ENCODE data around the gene DTX3.

DNA sequence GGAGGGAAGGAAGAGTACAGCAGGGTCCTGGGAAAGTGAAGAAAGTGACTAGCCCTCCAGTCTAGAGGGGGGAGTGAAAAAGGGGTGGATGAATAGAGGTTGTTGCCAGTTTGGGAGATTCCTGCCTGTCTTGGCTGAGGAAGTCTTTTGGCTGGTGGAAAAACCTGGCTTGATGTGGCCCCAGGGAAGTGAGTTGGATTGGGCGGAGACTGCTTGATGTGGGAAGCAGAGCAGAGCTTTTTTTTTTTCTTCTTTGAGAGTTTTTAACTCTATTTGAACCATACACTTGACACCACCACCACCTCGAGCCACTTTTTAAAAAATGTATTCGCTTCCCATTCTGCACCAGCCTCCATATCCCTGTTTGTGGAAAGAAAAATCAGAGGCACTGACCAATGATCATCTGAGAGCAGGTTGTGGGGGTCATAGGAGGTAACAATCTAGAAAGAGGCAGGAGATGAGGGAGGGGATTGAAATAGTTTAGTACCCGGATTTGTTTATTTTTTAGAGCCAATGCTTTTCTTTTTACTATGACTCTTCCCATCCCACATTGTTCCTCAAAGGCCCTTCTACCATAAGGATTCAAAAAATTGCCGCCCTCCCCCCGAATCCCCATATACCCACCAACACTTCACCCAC lies 690 bp upstream of the DTX3 start:
- TF ChIP-seq, protein P1, sequence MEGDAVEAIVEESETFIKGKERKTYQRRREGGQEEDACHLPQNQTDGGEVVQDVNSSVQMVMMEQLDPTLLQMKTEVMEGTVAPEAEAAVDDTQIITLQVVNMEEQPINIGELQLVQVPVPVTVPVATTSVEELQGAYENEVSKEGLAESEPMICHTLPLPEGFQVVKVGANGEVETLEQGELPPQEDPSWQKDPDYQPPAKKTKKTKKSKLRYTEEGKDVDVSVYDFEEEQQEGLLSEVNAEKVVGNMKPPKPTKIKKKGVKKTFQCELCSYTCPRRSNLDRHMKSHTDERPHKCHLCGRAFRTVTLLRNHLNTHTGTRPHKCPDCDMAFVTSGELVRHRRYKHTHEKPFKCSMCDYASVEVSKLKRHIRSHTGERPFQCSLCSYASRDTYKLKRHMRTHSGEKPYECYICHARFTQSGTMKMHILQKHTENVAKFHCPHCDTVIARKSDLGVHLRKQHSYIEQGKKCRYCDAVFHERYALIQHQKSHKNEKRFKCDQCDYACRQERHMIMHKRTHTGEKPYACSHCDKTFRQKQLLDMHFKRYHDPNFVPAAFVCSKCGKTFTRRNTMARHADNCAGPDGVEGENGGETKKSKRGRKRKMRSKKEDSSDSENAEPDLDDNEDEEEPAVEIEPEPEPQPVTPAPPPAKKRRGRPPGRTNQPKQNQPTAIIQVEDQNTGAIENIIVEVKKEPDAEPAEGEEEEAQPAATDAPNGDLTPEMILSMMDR (IDR thresholded peaks at IDR 0.05) = no peak
- TF ChIP-seq EP300 (IDR thresholded peaks at IDR 0.05) = no peak
